ENCODE results near the gene RPGRIP1.
"Not testable (repeated sequence)": the region's sequence is repeated elsewhere in the genome, so short reads cannot be mapped to it uniquely, and the experiment has no call there.

The RPGRIP1 gene

GRCh38 chr14:21279783-21280182 is at the start of gene RPGRIP1:
Gene RPGRIP1, plus strand, starts transcription at chr14:21280083. Its CDS starts 7,894 bp downstream, at chr14:21287977.
- DNase-seq (ENCODE audit: low spot score), result no peak

GRCh38 chr14:21231020-21231652 is 48.7 kb upstream of the RPGRIP1 start:
- DNase-seq (ENCODE audit: low spot score), result no peak

DNA sequence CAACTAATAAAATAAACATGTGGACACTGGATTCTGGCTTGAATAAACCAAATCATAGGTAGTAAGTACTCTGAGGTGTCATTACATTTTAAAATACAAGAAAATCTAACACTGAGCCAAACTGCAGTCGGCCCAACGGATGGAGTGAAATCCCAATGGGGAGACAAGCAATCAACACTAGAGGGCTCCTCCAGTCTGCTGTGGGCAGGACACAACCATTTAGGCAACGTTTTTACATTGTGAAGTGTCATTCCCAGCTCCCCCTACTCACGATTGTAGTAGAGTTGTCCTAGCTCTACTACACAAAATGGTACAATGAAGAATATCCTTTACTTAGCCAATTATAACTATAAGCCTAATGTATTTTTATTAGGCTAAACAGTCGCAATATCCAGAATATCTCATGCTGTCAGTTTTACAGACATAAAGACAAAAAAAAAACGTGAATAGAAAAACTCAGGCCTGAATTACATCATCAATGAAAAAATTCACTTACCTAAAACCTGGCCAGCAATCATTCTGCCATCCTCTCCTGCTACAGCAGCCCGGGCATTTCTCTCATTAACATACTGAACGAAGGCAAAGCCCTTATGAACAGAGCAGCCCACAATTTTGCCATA is 46.3 kb upstream of the RPGRIP1 start:
- DNase-seq (ENCODE audit: low spot score), result no peak

GRCh38 chr14:21234112-21234511 is 45.8 kb upstream of the RPGRIP1 start:
- no peak for DNase-seq (ENCODE audit: low spot score)

DNA sequence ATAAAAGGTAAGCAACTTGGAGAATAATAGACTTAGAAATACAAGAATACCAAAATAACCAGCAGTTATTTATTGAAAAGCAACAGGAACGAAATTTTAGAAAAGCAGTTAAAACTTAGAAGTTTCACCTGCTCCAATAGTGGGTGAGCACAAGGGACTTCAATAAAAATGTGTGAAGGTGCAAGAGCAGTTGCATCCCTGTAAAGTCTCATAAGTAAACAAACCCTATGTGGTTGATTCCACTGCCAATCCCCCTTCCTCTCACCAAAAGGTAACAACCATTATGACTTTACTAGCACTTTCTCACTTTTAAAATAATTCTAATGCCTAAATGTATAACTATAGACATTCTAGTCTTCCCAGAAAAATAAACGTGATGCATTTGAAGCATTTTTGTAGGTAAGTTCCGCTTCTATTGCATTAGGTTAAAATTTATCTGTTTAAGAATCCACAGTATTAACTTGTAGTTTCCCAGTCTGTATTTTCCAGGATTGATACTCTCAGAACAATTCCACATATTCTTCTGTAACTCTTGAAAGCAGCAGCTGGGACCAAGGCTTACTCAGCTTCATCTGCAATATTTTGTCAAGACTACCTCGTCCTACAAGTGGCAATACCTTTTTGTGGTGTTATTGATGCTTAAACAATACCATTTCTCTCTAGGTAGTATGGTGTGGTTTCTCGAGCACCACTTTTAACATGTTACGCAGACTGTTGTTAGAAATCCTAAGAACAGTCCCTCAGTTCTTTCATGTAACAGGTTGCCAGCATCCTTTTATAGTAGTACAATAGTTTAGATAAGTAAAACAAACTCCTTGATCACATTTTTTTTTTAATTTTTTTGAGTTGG is 42.7 kb upstream of the RPGRIP1 start:
- DNase-seq (ENCODE audit: low spot score), result no peak

DNA sequence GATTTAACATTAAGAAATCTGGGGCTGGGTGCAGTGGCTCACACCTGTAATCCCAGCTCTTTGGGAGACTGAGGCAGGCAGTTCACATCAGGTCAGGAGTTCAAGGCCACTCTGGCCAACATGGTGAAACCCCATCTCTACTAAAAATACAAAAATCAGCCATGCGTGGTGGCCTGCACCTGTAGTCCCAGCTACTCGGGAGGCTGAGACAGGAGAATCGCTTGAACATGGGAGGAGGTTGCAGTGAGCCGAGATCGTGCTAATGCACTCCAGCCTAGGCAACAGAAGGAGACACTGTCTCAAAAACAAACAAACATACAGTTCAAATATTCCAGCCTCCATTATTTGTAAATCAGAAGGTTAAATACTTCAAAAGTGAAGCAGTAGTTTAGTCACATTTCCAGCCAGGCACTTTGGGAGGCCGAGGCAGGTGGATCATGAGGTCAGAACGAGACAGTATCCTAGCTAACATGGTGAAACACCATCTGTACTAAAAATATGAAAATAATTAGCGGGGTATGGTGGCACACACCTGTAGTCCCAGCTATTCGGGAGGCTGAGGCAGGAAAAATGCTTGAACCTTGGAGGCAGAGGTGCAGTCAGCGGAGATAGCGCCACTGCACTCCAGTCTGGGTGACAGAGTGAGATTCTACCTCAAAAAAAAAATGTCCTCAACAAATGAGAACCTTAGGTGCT is 40.9 kb upstream of the RPGRIP1 start:
- no peak for DNase-seq (ENCODE audit: low spot score)

DNA sequence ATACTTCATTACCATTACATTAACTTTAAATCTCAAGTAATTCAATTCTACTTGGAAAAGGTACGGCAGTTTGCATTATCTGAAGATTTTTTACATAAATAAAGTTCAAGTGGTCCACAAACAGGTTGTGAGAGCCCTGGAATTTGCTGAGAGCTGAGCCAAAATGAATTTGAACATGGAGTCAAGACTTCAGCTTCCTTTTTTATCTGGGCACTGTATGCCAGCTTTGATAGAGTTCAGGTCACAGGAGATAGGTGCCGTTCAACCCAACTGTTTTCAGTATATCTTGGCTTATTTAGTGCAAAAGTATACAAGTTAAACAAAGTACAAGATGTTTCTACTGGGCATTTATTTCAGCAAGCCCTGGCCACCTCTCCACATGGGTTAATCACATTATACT is 39.5 kb upstream of the RPGRIP1 start:
- no peak for DNase-seq (ENCODE audit: low spot score)

- DNase-seq (ENCODE audit: low spot score), result no peak
Measured at GRCh38 chr14:21241218-21241819, 38.6 kb upstream of the RPGRIP1 start.

DNA sequence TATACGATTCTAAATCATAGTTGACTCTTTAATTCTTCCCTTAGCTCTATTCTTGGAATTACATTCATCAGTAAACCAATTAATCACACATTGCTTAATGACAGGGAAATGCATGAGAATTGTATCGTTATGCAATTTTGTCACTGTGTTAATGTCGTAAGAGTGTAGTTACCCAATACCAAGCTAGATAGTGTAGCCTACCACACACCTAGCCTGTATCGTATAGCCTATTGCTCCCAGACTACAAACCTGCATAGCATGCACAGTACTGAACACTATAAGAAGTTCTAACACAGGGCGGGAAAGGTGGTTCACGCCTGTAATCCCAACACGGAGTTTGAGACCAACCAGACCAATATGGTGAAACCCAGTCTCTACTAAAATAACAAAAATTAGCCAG is 35.3 kb upstream of the RPGRIP1 start:
- DNase-seq (ENCODE audit: low spot score), result no peak

GRCh38 chr14:21245813-21246212 is 34.1 kb upstream of the RPGRIP1 start:
- DNase-seq (ENCODE audit: low spot score), result no peak

DNA sequence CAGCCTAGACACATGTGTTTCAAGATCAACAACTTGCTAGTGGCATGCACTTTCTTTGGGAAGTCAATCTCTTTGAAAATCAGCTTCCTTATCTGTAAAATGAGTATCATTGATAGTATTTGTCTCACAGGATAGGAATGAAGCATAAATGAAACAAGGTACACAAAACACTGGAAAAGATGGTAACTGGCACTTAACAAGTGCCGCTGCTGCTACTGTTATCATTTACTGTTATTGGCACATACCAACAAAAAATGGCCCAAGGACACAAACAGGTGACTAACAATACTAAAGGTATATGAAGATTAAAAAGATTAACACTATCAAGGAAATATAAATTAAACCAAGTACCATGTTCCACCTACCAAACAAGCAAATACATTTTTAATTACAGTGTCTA is 31.5 kb upstream of the RPGRIP1 start:
- DNase-seq (ENCODE audit: low spot score), result no peak

- no peak for DNase-seq (ENCODE audit: low spot score)
Measured at GRCh38 chr14:21248739-21249411, 31.0 kb upstream of the RPGRIP1 start.

DNA sequence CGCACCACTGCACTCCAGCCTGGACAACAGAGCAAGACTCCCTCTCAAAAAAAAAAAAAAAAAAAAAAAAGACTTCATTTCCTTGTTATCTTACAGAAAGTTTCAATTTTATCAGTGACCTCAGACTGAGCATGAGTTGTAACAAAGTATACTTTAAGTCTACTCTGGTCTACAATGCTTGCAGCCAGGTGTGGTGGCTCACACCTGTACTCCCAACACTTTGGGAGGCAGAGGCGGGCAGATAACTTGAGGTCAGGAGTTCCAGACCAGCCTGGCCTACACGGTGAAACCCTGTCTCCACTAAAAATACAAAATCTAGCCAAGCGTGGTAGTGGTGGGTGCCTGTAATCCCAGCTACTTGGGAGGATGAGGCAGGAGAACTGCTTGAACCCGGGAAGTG is 28.7 kb upstream of the RPGRIP1 start:
- DNase-seq (ENCODE audit: low spot score), result no peak

GRCh38 chr14:21252149-21252548 is 27.7 kb upstream of the RPGRIP1 start:
- DNase-seq (ENCODE audit: low spot score), result no peak

- DNase-seq (ENCODE audit: low spot score), result no peak
Measured at GRCh38 chr14:21255385-21256101, 24.3 kb upstream of the RPGRIP1 start.

GRCh38 chr14:21256102-21256447 is 23.8 kb upstream of the RPGRIP1 start:
- not testable (repeated sequence) for DNase-seq (ENCODE audit: low spot score)

DNA sequence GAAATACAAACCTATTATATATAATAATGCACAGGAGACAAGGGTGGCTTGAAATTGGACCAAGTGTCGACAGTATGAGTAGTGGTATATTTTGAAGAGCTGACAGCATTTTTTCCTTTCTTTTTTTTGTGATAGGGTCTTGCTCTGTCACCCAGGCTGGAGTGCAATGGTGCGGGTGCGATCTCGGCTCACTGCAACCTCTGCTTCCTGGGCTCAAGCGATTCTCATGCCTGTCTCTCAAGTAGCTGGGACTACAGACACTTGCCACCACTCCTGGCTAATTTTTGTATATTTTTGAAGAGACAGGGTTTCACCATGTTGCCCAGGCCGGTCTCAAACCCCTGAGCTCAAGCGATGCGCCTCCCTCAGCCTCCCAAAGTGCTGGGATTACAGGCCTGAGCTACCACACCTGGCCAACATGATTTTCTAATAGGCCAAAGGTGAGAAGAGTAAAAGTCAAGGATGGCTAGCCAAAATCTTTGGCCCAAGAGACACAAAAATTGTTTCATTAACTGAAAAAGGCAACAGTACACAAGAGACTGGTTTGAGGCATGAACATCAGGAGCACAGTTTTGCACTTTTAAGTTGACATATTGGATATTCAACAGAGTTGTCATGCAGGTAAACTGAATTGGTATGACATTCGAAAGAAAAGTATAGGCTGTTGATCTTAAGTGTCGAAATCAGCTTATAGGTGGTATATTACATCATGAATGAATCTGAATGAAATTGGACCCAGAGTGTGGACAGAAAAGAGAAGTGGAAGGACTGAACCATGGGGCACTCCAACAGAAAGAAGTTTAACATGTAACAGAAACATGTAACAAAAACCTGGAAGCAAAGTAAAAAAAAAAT is 23.1 kb upstream of the RPGRIP1 start:
- no peak for DNase-seq (ENCODE audit: low spot score)

DNA sequence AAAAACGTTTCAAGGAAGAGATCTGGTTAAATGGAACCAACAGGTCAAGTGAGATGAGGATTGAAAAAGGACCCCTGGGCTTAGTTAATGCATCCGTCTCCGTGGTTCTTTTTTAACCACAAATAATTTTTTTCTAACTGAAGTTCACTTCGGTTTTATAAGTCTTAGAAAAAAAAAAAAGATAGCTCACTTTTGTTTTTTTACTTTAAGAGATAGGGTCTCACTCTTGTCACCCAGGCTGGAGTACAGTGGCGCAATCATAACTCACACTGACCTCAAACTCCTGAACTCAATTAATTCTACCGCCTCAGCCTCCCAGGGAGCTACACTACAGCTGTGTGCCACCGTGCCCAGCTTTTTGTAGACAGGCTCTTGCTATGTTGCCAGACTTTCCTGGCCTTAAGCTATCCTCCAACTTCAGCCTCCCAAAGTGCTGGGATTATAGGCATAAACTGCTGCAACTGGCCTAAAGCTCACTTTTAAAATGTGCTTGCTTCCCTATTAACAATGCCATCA is 22.4 kb upstream of the RPGRIP1 start:
- no peak for DNase-seq (ENCODE audit: low spot score)

- no peak for DNase-seq (ENCODE audit: low spot score)
Measured at GRCh38 chr14:21258005-21258888, 21.6 kb upstream of the RPGRIP1 start.

All from globus pallidus (tissue), 1 donor.